ENCODE measurements around the gene EXOSC5.
"Not testable (repeated sequence)": the region's sequence is repeated elsewhere in the genome, so short reads cannot be mapped to it uniquely, and the experiment has no call there.

DNA sequence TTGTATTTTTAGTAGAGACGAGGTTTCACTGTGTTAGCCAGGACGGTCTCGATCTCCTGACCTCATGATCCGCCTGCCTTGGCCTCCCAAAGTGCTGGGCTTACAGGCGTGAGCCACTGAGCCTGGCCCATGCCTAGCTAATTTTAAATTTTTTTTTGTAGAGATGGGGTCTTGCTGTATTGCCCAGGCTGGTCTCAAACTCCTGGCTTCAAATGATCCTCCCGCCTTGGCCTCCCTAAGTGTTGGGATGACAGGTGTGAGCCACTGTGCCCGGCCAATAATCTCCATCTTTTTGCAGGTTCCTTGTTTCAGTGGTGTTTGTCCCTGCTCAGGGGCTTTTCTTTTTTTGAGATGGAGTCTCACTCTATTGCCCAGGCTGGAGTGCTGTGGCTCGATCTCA lies 15.6 kb downstream of the EXOSC5 start:
- TF ChIP-seq CTCF (IDR thresholded peaks at IDR 0.05); POLR2AphosphoS5 (IDR thresholded peaks at IDR 0.05; ENCODE audit: low read depth, low read length): not testable (repeated sequence)

All from Panc1 (cell line).